Measurements from ENCODE around the gene GMDS.
A peak's percentile ranks its signal among the peaks of the same experiment; 100 is the strongest.

Gene GMDS

DNA sequence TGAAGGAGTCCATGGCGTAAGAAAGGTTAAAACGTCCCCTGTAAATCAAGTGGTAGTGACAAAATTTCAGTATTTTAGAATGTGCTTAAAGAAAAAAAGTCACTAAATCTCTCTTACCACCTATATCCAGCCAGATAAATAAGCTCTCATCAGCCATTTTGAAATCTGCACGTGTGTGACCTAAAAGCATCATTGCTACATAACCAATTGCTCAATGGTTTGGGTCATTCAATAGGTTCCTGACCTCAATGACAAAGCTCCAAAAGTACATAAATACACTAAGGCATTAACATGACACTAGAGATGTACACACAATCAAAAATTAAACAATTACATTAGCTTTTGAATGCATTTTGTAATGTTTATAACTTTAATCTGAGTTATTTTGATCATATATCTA is 272.4 kb downstream of the GMDS start:
- no peak for DNase-seq (ENCODE audit: low read depth)
- H3K4me3 ChIP-seq (ENCODE audit: low read depth, low read length) = no peak overlapping the region

DNA sequence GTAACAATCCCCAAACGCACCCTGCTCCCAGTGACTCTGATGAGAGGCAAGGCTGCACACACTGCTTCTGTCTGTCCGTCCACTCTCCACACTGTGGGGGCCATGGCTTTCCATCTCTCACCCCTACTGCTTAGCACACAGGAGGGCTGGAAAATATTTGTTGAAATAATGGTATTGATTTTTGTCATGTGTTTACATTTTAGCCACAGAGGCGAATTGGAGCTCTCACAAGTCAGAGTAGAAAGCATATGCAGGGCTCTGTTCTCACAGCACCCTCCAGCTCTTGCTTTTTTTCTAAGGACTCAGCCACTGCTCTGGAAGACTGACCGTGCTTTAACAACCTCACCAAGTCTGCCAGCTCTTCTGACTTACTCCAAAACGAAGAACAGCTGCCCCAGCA is 273.8 kb downstream of the GMDS start:
- no peak overlapping the region for H3K4me3 ChIP-seq (ENCODE audit: low read depth, low read length)
- no peak for DNase-seq (ENCODE audit: low read depth)

DNA sequence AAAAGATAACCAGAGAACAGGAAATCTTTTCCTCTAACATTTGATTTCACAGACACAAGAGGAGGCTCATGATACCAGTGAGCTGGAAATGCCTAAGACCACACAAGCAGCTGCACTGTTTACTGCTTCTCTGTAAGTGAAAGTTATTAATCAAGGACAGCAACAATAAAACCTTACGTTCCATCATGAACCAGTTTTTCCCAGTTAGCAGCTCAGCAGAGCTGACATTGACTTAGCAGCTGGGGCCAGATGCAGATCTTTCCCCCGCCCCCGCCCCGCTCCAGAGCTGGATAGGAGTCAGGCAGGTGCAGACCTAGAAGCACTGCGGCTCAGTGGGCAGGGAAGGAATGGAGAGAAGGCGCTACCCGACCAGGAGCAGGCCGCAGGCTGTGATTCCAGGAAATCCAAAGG is 275.2 kb downstream of the GMDS start:
- no peak for DNase-seq (ENCODE audit: low read depth)
- no peak overlapping the region for H3K4me3 ChIP-seq (ENCODE audit: low read depth, low read length)

DNA sequence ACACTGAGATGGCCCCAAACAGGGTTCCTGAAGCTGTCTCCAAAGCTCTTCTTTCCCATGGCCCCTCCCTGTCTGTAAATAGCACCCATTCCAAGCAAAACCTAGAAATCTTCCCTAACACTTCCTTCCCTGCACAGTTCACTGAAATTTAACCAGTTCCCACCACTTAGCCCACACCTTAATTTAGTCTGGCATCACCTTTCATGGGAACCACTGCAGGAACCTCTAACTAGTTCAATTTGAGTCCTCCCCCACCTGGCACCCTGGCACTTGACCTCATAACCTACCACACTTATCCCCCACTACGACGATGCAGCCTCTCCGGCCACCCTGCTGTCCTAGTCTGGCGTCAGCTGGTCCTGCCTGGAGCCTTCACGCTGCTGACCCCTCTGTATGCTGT is 278.7 kb downstream of the GMDS start:
- DNase-seq (ENCODE audit: low read depth) = no peak
- no peak overlapping the region for H3K4me3 ChIP-seq (ENCODE audit: low read depth, low read length)

DNA sequence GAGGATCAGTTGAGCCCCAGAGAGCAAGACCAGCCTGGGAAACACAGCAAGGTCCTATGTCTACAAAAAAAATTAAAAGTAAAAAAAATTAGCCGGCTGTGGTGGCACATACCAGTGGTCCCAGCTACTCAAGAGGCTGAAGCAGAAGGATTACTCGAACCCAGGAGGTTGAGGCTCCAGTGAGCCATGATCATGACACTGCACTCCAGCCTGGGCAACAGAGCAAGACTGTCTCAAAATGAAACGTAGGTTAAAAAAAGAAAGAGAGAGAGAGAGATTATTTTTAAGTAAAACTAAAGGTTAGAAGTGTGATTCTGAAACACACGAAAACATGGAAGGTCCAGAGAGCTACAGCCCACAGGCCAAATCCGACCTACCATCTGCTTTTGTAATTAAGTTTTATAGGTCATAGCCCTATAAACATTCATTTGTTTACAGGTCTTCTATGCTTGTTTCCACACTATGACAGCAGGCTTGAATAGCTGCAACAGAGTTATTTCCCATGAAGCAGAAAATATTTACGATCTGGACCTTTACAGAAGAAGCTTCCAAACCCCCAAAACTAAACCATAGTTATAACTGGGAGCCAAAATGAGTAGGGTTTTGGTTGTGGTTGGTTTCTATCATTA is 279.7 kb downstream of the GMDS start:
- no peak overlapping the region for H3K4me3 ChIP-seq (ENCODE audit: low read depth, low read length)
- DNase-seq (ENCODE audit: low read depth) = no peak

DNA sequence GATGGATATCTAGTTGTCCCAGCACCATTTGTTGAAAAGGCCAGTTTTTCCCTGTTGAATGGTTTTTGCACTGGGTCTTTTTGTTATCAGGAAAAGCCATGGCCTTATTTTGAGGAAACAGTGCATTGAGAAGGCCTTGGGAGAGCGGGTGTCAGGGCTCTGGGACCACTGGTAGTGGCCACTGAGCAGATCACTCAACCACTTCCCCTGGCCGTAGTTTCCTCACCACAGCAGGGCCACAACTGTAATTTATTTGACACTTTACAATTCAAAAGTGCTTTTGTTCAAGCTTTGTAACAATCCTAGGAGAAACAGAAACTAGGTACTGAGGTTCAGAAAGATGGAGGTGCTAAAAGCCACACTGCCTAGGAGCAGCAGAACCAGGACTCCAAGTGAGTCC is 281.8 kb downstream of the GMDS start:
- no peak overlapping the region for H3K4me3 ChIP-seq (ENCODE audit: low read depth, low read length)
- no peak for DNase-seq (ENCODE audit: low read depth)

DNA sequence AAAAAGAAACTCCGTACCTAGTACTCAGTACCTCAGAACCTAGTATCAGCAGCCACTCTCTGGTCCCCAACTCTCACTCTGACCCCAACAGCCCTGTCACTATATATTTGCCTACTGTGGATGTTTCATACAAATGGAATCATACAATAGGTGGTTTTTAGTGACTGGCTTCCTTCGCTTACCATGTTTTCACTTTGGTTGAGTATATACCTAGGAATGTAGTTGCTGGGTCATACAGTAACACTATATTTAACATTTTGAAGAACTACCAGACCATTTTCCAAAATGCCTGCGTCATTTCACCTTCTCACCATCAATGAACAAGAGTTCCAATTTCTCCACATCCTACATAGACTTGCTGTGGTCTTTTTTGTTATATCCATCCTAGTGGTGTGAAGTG is 283.2 kb downstream of the GMDS start:
- no peak overlapping the region for H3K4me3 ChIP-seq (ENCODE audit: low read depth, low read length)
- no peak for DNase-seq (ENCODE audit: low read depth)

DNA sequence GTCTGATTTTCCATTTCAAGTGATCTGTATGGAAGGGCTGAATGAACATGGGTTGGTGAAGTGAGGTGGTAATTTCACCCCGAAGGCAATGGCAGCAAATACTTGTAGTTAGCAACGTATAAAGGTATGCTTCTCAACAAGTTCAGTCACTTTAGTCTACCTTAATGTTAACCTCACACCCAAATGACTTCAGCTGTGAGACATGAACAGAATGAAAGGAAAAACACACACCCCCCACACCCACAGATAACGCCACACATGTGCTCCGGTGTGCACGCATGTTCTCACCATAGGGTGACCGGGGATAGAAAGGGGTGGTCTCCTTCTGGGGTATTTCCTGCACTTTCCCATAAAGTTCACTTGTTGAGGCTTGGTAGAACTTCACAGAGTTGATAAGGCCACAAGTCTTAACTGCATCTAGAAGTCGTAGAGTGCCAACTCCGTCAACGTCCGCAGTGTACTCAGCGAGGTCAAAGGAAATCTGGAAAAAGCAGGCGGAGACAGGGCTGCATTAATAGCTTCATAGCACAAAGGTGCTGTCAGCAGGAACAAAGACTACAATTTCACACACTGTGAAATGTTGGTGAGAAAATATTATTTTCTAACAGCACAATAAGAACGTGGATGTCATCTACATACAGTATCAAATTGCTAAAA is 284.8 kb downstream of the GMDS start:
- no peak overlapping the region for H3K4me3 ChIP-seq (ENCODE audit: low read depth, low read length)
- no peak for DNase-seq (ENCODE audit: low read depth)

DNA sequence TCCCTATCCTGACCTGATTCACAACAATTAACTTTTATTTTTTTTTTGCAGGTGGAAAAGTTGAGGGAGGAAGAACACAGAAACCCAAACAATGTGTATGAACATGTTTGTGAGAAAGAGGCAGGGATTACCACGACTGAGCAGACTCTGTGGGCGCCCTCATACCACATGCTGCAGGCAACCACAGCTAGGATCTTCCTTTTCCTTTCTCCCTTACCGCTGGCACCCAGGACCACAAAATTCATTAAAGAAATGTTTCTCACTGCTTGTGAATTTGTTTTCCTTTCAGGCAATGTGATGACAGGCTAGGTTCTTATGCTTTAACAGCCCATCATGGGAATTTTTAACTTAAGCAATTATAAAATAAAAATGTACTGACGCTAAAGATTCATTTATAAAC is 287.1 kb downstream of the GMDS start:
- no peak for DNase-seq (ENCODE audit: low read depth)

DNA sequence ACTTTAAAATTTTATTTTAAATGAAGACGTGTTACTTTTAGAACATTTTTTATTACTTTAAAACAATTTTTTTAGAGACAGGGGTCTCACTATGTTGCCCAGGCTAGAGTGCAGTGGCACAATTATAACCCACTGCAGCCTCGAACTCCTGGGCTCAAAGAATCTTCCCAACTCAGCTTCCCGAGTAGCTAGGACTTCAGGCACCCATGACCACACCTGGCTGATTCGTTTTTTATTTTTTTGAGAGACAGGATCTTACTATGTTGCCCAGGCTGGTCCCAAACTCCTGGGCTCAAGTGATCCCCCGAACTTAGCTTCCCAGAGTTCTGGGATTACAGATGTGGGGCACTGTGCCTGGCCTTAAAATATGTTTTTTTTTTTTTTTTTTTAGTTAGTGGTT is 287.7 kb downstream of the GMDS start:
- DNase-seq (ENCODE audit: low read depth) = no peak
- H3K4me3 ChIP-seq (ENCODE audit: low read depth, low read length) = no peak overlapping the region

More for the DNA sequence above, 287.1 kb downstream of the GMDS start:
- H3K4me3 ChIP-seq (ENCODE audit: low read depth, low read length) = no peak overlapping the region

DNA sequence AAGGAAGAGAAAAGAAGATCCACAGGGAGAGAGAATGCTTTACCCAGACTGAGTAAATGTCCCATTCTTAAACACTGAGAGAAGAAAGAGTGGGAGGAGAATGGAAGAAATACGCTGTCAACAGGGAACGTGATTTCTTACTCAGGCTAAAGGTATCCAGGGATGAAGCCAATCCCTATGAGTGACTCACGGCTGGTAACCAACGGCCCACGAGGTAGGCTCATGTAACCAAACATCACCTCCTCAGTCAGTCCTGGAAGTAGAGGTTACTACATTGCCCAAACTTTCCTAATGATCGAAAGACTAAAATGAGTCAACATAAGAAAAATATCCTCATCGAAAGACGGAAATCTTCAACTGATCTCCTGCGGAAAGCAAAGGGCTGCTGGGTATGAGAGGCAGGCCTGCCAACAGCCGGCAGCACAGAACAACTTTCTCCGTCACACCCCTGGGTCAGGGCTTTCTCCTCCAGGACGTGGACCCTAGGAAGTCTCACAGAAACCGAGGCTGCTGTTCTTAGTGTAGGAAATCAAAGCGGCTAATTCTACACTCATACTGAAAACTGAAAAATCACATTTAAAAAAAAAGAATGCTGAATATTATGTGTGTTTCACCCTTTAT is 292.6 kb downstream of the GMDS start:
- H3K4me3 ChIP-seq (ENCODE audit: low read depth, low read length) = no peak overlapping the region
- DNase-seq (ENCODE audit: low read depth) = peak; percentile 98

DNA sequence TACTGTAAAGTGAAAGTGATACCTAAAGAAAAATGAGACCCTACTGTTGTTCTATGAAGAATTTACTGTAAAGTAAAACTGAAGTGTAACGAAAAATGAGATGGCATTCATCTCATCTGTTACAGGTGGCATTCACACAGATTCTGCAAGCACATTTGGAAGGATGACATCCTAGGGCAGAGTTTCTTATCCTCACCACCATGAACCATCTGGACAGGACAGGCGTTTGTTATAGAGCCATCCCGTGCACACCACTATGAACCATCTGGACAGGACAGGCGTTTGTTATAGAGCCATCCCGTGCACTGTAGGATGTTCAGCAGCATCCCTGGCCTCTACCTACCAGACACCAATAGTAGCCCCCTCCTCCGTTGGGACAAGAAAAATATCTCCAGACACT is 294.8 kb downstream of the GMDS start:
- no peak overlapping the region for H3K4me3 ChIP-seq (ENCODE audit: low read depth, low read length)
- DNase-seq (ENCODE audit: low read depth) = no peak

DNA sequence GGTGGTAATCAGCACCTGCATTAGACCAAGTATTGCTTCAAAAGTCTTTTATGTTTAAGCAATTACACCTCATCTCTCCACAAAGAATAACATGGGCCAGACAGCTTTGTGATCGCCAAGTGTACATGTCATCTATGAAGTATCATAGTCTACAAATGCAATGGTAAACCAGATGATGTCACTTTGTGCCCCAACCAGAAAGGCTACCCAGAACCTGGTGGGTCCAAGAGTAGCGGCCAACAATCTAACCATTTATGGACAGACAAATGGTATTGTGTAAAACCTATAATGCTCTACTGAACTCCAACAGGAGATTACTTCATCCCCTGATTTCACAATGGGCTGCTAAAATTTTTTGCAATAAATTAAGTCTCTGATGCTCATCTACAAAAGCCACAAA is 295.9 kb downstream of the GMDS start:
- peak; percentile 87 for DNase-seq (ENCODE audit: low read depth)
- no peak overlapping the region for H3K4me3 ChIP-seq (ENCODE audit: low read depth, low read length)

DNA sequence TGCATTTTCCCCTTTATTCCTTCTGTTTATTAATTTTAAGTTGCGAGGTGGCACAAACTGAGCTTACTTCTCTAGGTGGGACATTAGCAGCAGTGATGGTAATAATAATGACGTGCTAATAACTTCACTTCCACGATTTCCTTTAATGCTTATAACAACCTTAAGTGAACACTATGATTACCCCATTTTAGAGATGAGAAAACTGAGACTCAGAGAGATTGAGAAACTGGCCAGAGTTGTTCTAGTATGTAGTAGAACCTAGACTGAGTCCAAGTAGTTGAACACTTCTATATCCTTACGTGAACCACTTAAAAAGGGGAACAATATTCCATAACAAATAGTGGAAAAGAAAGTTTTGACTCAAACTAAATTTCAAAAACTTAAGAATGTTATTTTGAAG is 297.5 kb downstream of the GMDS start:
- no peak for DNase-seq (ENCODE audit: low read depth)
- H3K4me3 ChIP-seq (ENCODE audit: low read depth, low read length) = no peak overlapping the region

DNA sequence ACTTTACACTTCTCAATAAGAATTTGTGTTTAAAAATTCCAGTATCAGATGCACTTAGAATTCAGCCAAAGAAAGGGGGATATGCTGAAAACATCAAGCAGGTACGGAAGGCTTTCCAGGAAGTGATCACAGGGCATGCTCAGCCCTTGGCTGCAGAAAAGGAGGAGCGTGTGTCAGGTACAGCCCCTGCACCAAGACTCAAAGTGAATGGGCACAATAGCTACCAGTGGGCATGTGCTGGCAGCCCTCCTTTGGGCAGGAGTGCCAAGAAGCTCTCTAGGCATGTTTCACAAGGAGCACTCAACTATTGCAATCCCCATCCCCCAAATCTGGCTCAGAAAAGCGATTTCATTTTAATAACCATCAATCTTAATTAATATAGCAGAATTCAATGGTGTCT is 298.8 kb downstream of the GMDS start:
- DNase-seq (ENCODE audit: low read depth) = no peak

DNA sequence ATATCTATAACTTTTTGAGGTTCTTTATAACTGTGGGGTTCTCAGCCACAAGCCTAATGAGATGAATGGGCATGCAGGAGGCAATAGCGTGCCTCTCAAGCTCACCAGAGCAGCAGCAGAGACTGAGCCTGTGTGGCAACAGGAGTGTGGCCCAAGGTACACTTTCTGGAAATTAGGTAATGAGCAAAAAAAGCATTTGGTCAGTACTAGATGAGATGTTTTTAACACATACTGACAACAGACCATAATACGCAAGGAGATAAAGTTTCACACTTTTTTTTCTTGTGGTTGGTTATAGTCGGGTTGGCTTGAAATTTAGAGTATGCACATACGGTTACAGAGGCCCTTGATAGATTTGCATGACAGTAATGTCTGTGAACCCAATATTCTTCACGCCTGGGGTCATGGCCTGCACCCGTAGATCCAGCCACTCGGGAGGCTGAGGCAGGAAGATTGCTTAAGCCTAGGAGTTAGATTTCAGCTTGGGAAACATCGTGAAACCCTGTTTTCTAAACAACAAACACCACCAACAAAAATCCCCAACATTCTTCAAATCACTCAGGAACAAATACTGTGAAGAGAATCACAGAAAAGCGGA is 300.1 kb downstream of the GMDS start:
- no peak overlapping the region for H3K4me3 ChIP-seq (ENCODE audit: low read depth, low read length)
- DNase-seq (ENCODE audit: low read depth) = no peak

More for the DNA sequence above, 298.8 kb downstream of the GMDS start:
- no peak overlapping the region for H3K4me3 ChIP-seq (ENCODE audit: low read depth, low read length)

DNA sequence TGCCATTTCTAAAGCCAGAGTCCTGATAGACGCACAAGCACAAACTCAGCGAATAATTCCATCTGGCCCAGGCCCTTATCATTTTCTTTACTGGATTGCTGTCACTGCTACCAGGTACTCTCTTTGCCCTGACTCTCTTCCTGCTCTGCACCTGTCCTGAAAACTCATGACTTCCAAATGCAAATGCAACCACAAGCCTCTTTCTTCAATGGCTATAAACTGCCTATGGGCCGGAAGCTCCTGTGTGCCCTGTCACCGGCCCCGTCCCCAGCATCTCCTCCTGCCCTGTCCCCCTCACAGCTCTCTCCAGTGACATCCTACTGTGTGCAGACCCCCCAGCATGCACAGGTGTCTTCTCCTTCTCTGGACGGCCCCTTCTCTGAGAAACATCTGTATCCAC is 302.6 kb downstream of the GMDS start:
- no peak overlapping the region for H3K4me3 ChIP-seq (ENCODE audit: low read depth, low read length)
- DNase-seq (ENCODE audit: low read depth) = no peak

DNA sequence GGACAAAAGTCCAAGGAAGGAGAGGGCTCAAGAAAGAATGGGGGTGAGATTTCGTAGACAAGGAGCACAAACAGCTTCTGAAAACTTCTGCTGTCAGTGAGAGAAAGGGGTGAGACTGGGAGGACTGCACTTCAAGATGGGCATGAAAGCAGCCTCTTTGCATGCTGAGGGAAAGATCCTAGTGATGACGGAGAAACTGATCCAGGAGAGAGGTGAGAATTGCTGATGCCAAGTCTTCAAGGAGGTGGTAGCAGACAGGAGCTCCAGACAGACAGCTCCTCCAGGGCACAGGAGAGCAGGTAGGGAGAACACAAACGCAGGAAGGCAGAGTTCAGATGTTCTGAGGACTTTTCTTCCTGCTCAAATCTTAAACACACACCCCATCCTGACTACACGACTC is 303.9 kb downstream of the GMDS start:
- no peak for DNase-seq (ENCODE audit: low read depth)
- no peak overlapping the region for H3K4me3 ChIP-seq (ENCODE audit: low read depth, low read length)

DNA sequence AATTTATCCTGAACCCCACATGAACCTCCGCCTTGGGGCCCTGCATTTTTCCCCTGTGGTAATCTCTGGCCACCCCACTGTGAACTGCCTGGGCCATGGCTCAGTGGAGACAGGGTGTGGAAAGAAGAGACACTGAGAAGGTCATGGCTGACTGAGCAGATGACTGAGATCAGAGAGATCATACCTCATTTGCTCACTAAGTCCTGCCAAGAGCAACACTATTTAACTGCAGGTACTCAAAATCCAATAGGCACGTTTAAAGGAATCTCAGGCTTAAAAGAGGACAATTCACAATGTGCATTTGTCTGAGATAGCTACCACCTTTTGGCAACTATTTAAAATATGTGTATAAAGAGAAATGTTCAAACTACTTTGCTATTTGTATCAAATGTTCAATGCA is 305.0 kb downstream of the GMDS start:
- DNase-seq (ENCODE audit: low read depth) = no peak
- no peak overlapping the region for H3K4me3 ChIP-seq (ENCODE audit: low read depth, low read length)

DNA sequence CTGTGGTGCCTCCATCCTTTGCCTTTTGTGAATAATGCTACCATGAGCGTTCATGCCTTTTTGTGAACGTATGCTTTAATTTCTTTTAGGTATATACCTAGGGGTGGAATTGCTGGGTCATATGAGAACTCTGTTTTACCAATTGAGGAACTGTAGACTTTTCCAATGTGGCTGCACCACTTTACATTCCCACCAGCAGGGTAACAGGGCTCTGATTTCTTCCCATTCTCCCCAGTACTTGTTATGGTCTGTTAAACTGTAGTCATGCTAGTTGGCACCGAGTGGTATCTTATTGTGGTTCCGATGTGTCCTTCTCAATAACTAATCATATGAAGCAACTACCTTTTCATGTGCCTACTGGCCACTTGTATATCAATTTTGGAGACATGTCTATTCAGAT is 312.1 kb downstream of the GMDS start:
- DNase-seq (ENCODE audit: low read depth) = no peak
- H3K4me3 ChIP-seq (ENCODE audit: low read depth, low read length) = no peak overlapping the region

DNA sequence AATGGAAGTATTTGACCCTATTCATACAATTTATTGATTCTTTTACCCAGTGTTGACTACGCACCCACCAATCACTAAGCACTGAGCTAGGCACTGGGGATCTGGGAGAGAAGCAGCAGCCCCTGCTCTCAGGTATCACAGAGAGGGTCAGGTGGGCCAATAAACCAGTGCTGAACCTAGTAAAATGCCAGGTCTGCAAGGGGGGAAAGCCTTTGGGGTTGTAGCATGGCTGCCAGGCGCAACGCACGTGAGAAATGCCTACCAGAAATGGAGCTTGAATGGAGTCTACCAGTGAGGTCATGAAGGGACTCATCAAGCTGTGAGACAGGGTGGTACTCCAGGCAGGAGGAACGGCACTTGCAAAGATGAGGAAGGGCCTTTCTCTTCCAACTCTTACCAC is 313.6 kb downstream of the GMDS start:
- no peak overlapping the region for H3K4me3 ChIP-seq (ENCODE audit: low read depth, low read length)
- no peak for DNase-seq (ENCODE audit: low read depth)

Measured in skeletal muscle cell (primary cell).